HepG2 (cell line): ENCODE measurements around the gene FAM149A. TPM values are rescaled to one million over a fixed set of nuclear protein-coding genes. Genes with fewer than 3 reads are reported as not detected.

Experiments used
- ATAC-seq: fragments of 200-7000 bp; cut with Tn5 transposase; 3 replicates; pipeline ENCODE4 v1.9.1; 2020; ENCODE audit warnings: mild to moderate bottlenecking, moderate library complexity
- BruUV-seq: library from RNA; stranded (reverse); fragments of 400-500 nt; replicated peaks from 2 replicates; lab custom pipeline; 2021; lab: Mats Ljungman, UMichigan
- CTCF ChIA-PET: fragments of 300-600 bp; formaldehyde crosslinking; extraction: SDS; loops from one replicate; lab custom pipeline; 2021; ENCODE audit warnings: low total read pairs, inconsistent platforms, low intra/inter-chr PET ratio; lab: Yijun Ruan, JAX
- POLR2A ChIA-PET: fragments of 350-600 bp; sonication (Branson Sonifier 250); formaldehyde crosslinking; loops from one replicate; lab custom pipeline; 2020; ENCODE audit warnings: antibody characterized with exemption, inconsistent platforms; lab: Yijun Ruan, JAX
- DNase-seq: peaks from one replicate; pipeline ENCODE4 v3.0.0-alpha.2; 2015; ENCODE audit warnings: low spot score
- FAIRE-seq: peaks from 3 replicates; lab custom pipeline; 2011; peaks lifted over from hg19 to GRCh38; lab: Jason Lieb, UNC
- H2AFZ ChIP-seq: one replicate; pipeline ENCODE4 v1.6.1; 2011; ENCODE audit warnings: low read length, inconsistent platforms
- H3K27ac ChIP-seq: fragments of 300-600 bp; 3 replicates; pipeline ENCODE4 v1.8.0; 2011; ENCODE audit warnings: mixed run types, mild to moderate bottlenecking, mixed read lengths, low read length, inconsistent platforms; ENCODE audit not compliant: insufficient read depth; ENCODE audit errors: extremely low read length
- H3K27me3 ChIP-seq, 2 experiments: fragments of 200-600 bp in 1 of 2; 2 replicates in 1 of 2; 3 replicates in 1 of 2; pipeline versions ENCODE4 v1.6.0 to v1.8.0; 2011; ENCODE audit warnings: low read length in 2 of 2, mild to moderate bottlenecking in 2 of 2, moderate library complexity in 2 of 2, inconsistent platforms in 1 of 2; ENCODE audit not compliant: insufficient read depth in 2 of 2, control insufficient read depth in 1 of 2
- H3K36me3 ChIP-seq, 2 experiments: fragments of 200-600 bp in 1 of 2; replicated peaks in 1 of 2; 2 replicates in 1 of 2; 3 replicates in 1 of 2; pipeline versions ENCODE4 v1.5.1 to v1.8.0; 2011; ENCODE audit warnings: low read length in 2 of 2, inconsistent platforms in 1 of 2; ENCODE audit not compliant: insufficient read depth in 2 of 2, control insufficient read depth in 1 of 2
- H3K4me1 ChIP-seq: 2 replicates; pipeline ENCODE4 v1.5.1; 2012; ENCODE audit warnings: low read length, inconsistent platforms; ENCODE audit not compliant: insufficient read depth
- H3K4me2 ChIP-seq: 2 replicates; pipeline ENCODE4 v1.6.0; 2011; ENCODE audit warnings: low read depth, low read length, inconsistent platforms
- H3K4me3 ChIP-seq, 3 experiments: fragments of 200-600 bp in 1 of 3; sonication (generic), shearing (Covaris generic) in 1 of 3; replicated peaks in 1 of 3; 2 replicates each; pipeline ENCODE4 v1.5.1; 2011 to 2016; ENCODE audit warnings: low read length in 3 of 3, inconsistent platforms in 2 of 3, low read depth in 2 of 3, mild to moderate bottlenecking in 2 of 3, control low read depth in 1 of 3, mixed read lengths in 1 of 3; ENCODE audit not compliant: insufficient read depth in 1 of 3
- H3K79me2 ChIP-seq: one replicate; pipeline ENCODE4 v1.6.1; 2011; ENCODE audit warnings: low read length, inconsistent platforms; ENCODE audit not compliant: insufficient read depth
- H3K9ac ChIP-seq: 2 replicates; pipeline ENCODE4 v1.6.0; 2011; ENCODE audit warnings: mild to moderate bottlenecking, low read depth, low read length, inconsistent platforms; ENCODE audit not compliant: insufficient read depth
- H3K9me3 ChIP-seq: 2 replicates; pipeline ENCODE4 v1.5.1; 2012; ENCODE audit warnings: mild to moderate bottlenecking, low read length
- H4K20me1 ChIP-seq: 2 replicates; pipeline ENCODE4 v1.6.0; 2011; ENCODE audit warnings: inconsistent platforms, mild to moderate bottlenecking, low read length, moderate library complexity; ENCODE audit not compliant: insufficient read depth
- MYC ChIP-seq: sonication (generic); formaldehyde crosslinking; IDR thresholded peaks from 2 replicates; pipeline ENCODE4 v1.9.0; 2021; ENCODE audit warnings: missing genetic modification reagents, borderline replicate concordance
- SOX6 ChIP-seq, 2 experiments: fragments of 450-650 bp in 1 of 2; sonication (generic) in 1 of 2; formaldehyde crosslinking in 1 of 2; IDR thresholded peaks; 2 replicates each; pipeline versions ENCODE4 v1.4.0 to v1.6.1; 2017 to 2020; ENCODE audit warnings: antibody characterized with exemption in 1 of 2, mild to moderate bottlenecking in 1 of 2, missing genetic modification reagents in 1 of 2
- STAG1 ChIP-seq: sonication (generic); formaldehyde crosslinking; IDR thresholded peaks from 2 replicates; pipeline ENCODE4 v1.4.0; 2020; ENCODE audit warnings: missing genetic modification reagents
- XRCC5 ChIP-seq: fragments of 200-400 bp; formaldehyde crosslinking; optimal IDR thresholded peaks from 2 replicates; pipeline ENCODE3; 2017; ENCODE audit warnings: mild to moderate bottlenecking, low read length
- ZMYM4 ChIP-seq: sonication (generic); formaldehyde crosslinking; IDR thresholded peaks from 2 replicates; pipeline ENCODE4 v1.8.1; 2023; ENCODE audit warnings: mild to moderate bottlenecking, missing genetic modification reagents
- ZNF574 ChIP-seq: sonication (generic); formaldehyde crosslinking; IDR thresholded peaks from 2 replicates; pipeline ENCODE4 v1.4.0; 2020; ENCODE audit warnings: missing genetic modification reagents
- WGBS: methylation state at CpG from one replicate; pipeline ENCODE4 v1.1.6; 2017; ENCODE audit warnings: low lambda C conversion rate; 5-methylcytosine and 5-hydroxymethylcytosine counted together
- in situ Hi-C: cut with HindIII; loops from 2 replicates; pipeline ENCODE4 v1.10.0; 2017; ENCODE audit warnings: low pct_unique_long_range_greater_than_20kb; ENCODE audit not compliant: extremely low pct_ligation_motif_present
- intact Hi-C: fragments of 100-400 bp; cut with micrococcal nuclease; formaldehyde crosslinking; loops from one replicate; pipeline ENCODE4 v1.10.0; 2022; ENCODE audit not compliant: unreplicated experiment
- polyA plus RNA-seq, 8 experiments: library from polyadenylated mRNA; depleted of rRNA in 3 of 8; stranded (reverse) in 7 of 8; unstranded in 1 of 8; fragments of >200 nt; fragmentation: Illumina TruSeq in 4 of 8; extraction: Trizol in 4 of 8; gene quantifications; 2 replicates each; pipeline versions ENCODE4 v1.2.1 to v1.2.3, GENCODE V29; 2011 to 2016; ENCODE audit warnings: low read depth in 4 of 8, missing spikeins in 1 of 8, mixed read lengths in 1 of 8; ENCODE audit not compliant: insufficient read depth in 1 of 8
- total RNA-seq, 5 experiments: library from RNA; depleted of rRNA; stranded (reverse); fragments of >200 nt; fragmentation: Illumina TruSeq; extraction: Trizol; gene quantifications; 2 replicates each; pipeline ENCODE4 v1.2.3, GENCODE V29; 2016; ENCODE audit warnings: low read depth in 1 of 5
- TF ChIP-seq, protein P1 (sequence below): sonication (generic); formaldehyde crosslinking; IDR thresholded peaks from 2 replicates; pipeline ENCODE4 v1.5.0; 2020; ENCODE audit warnings: mild to moderate bottlenecking, missing genetic modification reagents, moderate library complexity

FAM149A gene
- total and polyA plus RNA-seq, 2 of the 13 experiments (the other 11 are each of a cell fraction or from before 2014, with no cell fraction given), result not detected

DNA sequence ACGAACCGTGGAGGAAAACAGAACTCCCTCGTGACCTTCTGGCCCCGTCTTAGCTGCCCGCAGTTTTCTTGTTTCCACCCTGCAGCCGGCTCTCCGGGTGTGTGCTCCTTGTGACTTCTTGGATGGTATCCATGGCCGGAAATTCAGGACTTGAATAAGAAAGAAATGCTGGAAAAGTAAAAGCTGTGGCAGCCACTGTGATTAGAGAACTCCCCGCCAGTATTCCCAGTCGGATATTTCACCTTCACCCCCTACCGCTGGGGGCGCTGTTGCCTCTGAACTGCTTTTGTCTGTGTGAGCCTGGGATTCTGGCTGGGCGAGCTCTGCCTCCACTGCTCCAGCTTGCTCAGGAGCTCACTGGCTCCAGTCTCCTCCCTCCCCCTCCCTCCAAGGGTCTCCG, 45.4 kb downstream of the FAM149A start:
- peaks cover 6% of the 10 kb centered on the region; the same call in 1 of the 2 replicates for H3K4me1 ChIP-seq
- H4K20me1 ChIP-seq, result no peaks in the 10 kb centered on the region
- H3K79me2 ChIP-seq, result no peaks in the 10 kb centered on the region
- WGBS, result 38% methylated on average over 12 of the region's 14 CpGs
- H3K9me3 ChIP-seq, result no peaks in the 10 kb centered on the region
- no peak for FAIRE-seq
- H2AFZ ChIP-seq, result no peak overlapping the region
- TF ChIP-seq ZMYM4 (CRISPR knock-in tag) (peak; percentile 53; the same call in 1 of the 2 replicates), MYC (CRISPR knock-in tag) (no peak), ZNF574 (CRISPR knock-in tag) (peak; percentile 96), SOX6 (IDR thresholded peaks at IDR 0.05) (no peak), SOX6 (CRISPR knock-in tag; IDR thresholded peaks at IDR 0.05) (no peak), STAG1 (CRISPR knock-in tag) (peak; percentile 38; the same call in 1 of the 2 replicates), XRCC5 (peak; percentile 59)
- TF ChIP-seq, protein P1, sequence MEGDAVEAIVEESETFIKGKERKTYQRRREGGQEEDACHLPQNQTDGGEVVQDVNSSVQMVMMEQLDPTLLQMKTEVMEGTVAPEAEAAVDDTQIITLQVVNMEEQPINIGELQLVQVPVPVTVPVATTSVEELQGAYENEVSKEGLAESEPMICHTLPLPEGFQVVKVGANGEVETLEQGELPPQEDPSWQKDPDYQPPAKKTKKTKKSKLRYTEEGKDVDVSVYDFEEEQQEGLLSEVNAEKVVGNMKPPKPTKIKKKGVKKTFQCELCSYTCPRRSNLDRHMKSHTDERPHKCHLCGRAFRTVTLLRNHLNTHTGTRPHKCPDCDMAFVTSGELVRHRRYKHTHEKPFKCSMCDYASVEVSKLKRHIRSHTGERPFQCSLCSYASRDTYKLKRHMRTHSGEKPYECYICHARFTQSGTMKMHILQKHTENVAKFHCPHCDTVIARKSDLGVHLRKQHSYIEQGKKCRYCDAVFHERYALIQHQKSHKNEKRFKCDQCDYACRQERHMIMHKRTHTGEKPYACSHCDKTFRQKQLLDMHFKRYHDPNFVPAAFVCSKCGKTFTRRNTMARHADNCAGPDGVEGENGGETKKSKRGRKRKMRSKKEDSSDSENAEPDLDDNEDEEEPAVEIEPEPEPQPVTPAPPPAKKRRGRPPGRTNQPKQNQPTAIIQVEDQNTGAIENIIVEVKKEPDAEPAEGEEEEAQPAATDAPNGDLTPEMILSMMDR, result peak; percentile 65
- peak; percentile 39 for DNase-seq
- no peak overlapping the region for H3K9ac ChIP-seq
- POLR2A ChIA-PET, result no interaction called here
- H3K36me3 ChIP-seq, result no peaks in the 10 kb centered on the region
- H3K4me2 ChIP-seq, result 0 out of 2 replicates have a peak overlapping the region, but pooled peaks have one; percentile 23
- in situ Hi-C loops, result no loop called here
- H3K27me3 ChIP-seq, result peaks cover 0 to 32% of the 10 kb centered on the region in 2 experiments; a peak in 3 of 5 replicates
- CTCF ChIA-PET, result interaction anchor here (1.4 kb wide), 1 partner anchor 52 kb away, joined by 6 read pairs; no protein-coding TSS in a partner anchor
- BruUV-seq, result no TSS peak
- peak; percentile 79 for ATAC-seq
- no peak overlapping the region for H3K4me3 ChIP-seq
- H3K27ac ChIP-seq, result no peak overlapping the region
- intact Hi-C loops, result loop anchor here (5.0 kb wide), 1 partner anchor 42 kb away; the partner anchor contains the start of gene CYP4V2
